Fibroblast of lung (primary cell): ENCODE measurements around the gene TEX13D.

ENCODE experiments used
- EZH2 ChIP-seq: IDR thresholded peaks from 2 replicates; pipeline ENCODE4 v1.5.1; 2012; ENCODE audit warnings: low read length, control low read depth, mild to moderate bottlenecking; ENCODE audit errors: missing control alignments
- TF ChIP-seq, protein P1 (sequence below), 2 donors: IDR thresholded peaks in 1 of 2; conservative IDR thresholded peaks in 1 of 2; 1 replicate in 1 of 2; 2 replicates in 1 of 2; pipeline ENCODE4 v1.5.1; 2011 to 2012; ENCODE audit warnings: low read length in 2 of 2, control low read depth in 1 of 2, inconsistent platforms in 1 of 2, low read depth in 1 of 2, mild to moderate bottlenecking in 1 of 2

DNA sequence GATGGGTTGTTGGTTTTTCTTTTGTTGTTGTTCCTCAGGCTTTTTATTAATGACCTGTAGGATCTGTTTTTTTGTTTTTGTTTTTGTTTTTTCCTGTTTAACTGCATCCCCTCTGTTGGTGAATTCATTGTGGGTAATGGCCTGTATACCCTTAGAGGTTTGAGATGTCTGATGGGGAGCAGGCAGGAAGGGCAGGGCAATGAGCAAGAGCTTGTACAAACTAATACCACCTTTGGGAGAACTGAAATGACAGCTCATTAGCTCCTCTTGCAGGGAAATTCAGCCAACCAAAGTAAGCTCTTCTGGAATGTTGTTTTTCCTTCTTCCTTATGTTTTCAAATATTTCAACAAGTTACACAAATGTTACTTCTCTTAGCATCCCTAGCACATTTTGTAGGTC, 37.3 kb downstream of the TEX13D start:
- TF ChIP-seq, protein P1, sequence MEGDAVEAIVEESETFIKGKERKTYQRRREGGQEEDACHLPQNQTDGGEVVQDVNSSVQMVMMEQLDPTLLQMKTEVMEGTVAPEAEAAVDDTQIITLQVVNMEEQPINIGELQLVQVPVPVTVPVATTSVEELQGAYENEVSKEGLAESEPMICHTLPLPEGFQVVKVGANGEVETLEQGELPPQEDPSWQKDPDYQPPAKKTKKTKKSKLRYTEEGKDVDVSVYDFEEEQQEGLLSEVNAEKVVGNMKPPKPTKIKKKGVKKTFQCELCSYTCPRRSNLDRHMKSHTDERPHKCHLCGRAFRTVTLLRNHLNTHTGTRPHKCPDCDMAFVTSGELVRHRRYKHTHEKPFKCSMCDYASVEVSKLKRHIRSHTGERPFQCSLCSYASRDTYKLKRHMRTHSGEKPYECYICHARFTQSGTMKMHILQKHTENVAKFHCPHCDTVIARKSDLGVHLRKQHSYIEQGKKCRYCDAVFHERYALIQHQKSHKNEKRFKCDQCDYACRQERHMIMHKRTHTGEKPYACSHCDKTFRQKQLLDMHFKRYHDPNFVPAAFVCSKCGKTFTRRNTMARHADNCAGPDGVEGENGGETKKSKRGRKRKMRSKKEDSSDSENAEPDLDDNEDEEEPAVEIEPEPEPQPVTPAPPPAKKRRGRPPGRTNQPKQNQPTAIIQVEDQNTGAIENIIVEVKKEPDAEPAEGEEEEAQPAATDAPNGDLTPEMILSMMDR (conservative IDR thresholded peaks at IDR 0.05 in 1 of 2, IDR thresholded peaks at IDR 0.05 in 1 of 2; ENCODE audit: low read depth in 1 of 2, low read length in 2 of 2), result no peak
- TF ChIP-seq EZH2, result no peak
